Neural progenitor cell (in vitro differentiated cells): ENCODE measurements around the gene SCO2. TPM values are rescaled to one million over a fixed set of nuclear protein-coding genes. Genes with fewer than 3 reads are reported as not detected.

Experiments used
- DNase-seq: peaks from one replicate; pipeline ENCODE4 v3.0.0-alpha.2; 2016; ENCODE audit warnings: low spot score
- H2AFZ ChIP-seq: fragments of 200-600 bp; sonication (generic); replicated peaks from 2 replicates; pipeline ENCODE4 v1.6.1; 2016; ENCODE audit warnings: antibody characterized with exemption
- H3F3A ChIP-seq: fragments of 200-600 bp; sonication (generic); 2 replicates; pipeline ENCODE4 v1.6.1; 2016; ENCODE audit warnings: antibody characterized with exemption, low read depth
- H3K27ac ChIP-seq: fragments of 200-600 bp; sonication (generic); 2 replicates; pipeline ENCODE4 v1.5.1; 2016; ENCODE audit warnings: mild to moderate bottlenecking
- H3K27me3 ChIP-seq: fragments of 200-600 bp; sonication (generic); 2 replicates; pipeline ENCODE4 v1.6.1; 2016; ENCODE audit warnings: mild to moderate bottlenecking, moderate library complexity
- H3K36me3 ChIP-seq: fragments of 200-600 bp; sonication (generic); 2 replicates; pipeline ENCODE4 v1.5.1; 2016
- H3K4me1 ChIP-seq: fragments of 200-600 bp; sonication (generic); 2 replicates; pipeline ENCODE4 v1.6.1; 2016; ENCODE audit warnings: mixed run types
- H3K4me2 ChIP-seq: fragments of 200-600 bp; sonication (generic); 2 replicates; pipeline ENCODE4 v1.6.1; 2016
- H3K4me3 ChIP-seq: fragments of 200-600 bp; sonication (generic); 2 replicates; pipeline ENCODE4 v1.5.1; 2016
- H3K79me2 ChIP-seq: fragments of 200-600 bp; sonication (generic); 2 replicates; pipeline ENCODE4 v1.6.1; 2016; ENCODE audit warnings: low read depth
- H3K9ac ChIP-seq: fragments of 200-600 bp; sonication (generic); 2 replicates; pipeline ENCODE4 v1.6.1; 2016
- H3K9me3 ChIP-seq: fragments of 200-600 bp; sonication (generic); 2 replicates; pipeline ENCODE4 v1.5.1; 2016; ENCODE audit warnings: low read depth
- H4K20me1 ChIP-seq: fragments of 200-600 bp; sonication (generic); 2 replicates; pipeline ENCODE4 v1.6.1; 2016; ENCODE audit warnings: low read depth
- H3K27ac Mint-ChIP-seq: 3 replicates; pipeline ENCODE4 v1.8.0; 2021; ENCODE audit warnings: mixed read lengths
- H3K27me3 Mint-ChIP-seq: 2 replicates; pipeline ENCODE4 v1.8.0; 2022; ENCODE audit warnings: low read depth, mild to moderate bottlenecking, inconsistent platforms, moderate library complexity, mixed read lengths; ENCODE audit not compliant: insufficient read depth
- H3K36me3 Mint-ChIP-seq: 3 replicates; pipeline ENCODE4 v1.8.0; 2021; ENCODE audit warnings: mixed read lengths
- H3K4me1 Mint-ChIP-seq: 3 replicates; pipeline ENCODE4 v1.8.0; 2021; ENCODE audit warnings: mixed read lengths
- H3K4me3 Mint-ChIP-seq: 3 replicates; pipeline ENCODE4 v1.8.0; 2021; ENCODE audit warnings: mild to moderate bottlenecking, moderate library complexity, mixed read lengths
- H3K9me3 Mint-ChIP-seq: 3 replicates; pipeline ENCODE4 v1.8.0; 2020; ENCODE audit warnings: mixed read lengths
- EZH2 ChIP-seq: fragments of 200-600 bp; sonication (generic); IDR thresholded peaks from 2 replicates; pipeline ENCODE4 v1.6.1; 2017; ENCODE audit warnings: antibody characterized with exemption, mild to moderate bottlenecking, moderate library complexity
- EZH2phosphoT487 ChIP-seq: fragments of 200-600 bp; sonication (generic); IDR thresholded peaks from 2 replicates; pipeline ENCODE4 v1.6.1; 2017; ENCODE audit warnings: antibody characterized with exemption
- total RNA-seq: library from RNA; depleted of rRNA; stranded (reverse); fragments of >200 nt; gene quantifications from 2 replicates; pipeline ENCODE4 v1.2.3, GENCODE V29; 2015; ENCODE audit warnings: low replicate concordance
- TF ChIP-seq, protein P1 (sequence below): fragments of 200-600 bp; sonication (generic); IDR thresholded peaks from 2 replicates; pipeline ENCODE4 v1.5.1; 2017; ENCODE audit warnings: antibody characterized with exemption, mild to moderate bottlenecking

The SCO2 gene, protein sequence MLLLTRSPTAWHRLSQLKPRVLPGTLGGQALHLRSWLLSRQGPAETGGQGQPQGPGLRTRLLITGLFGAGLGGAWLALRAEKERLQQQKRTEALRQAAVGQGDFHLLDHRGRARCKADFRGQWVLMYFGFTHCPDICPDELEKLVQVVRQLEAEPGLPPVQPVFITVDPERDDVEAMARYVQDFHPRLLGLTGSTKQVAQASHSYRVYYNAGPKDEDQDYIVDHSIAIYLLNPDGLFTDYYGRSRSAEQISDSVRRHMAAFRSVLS
- 1.1 TPM in 1 of 2 replicates, not detected in the other for total RNA-seq

DNA sequence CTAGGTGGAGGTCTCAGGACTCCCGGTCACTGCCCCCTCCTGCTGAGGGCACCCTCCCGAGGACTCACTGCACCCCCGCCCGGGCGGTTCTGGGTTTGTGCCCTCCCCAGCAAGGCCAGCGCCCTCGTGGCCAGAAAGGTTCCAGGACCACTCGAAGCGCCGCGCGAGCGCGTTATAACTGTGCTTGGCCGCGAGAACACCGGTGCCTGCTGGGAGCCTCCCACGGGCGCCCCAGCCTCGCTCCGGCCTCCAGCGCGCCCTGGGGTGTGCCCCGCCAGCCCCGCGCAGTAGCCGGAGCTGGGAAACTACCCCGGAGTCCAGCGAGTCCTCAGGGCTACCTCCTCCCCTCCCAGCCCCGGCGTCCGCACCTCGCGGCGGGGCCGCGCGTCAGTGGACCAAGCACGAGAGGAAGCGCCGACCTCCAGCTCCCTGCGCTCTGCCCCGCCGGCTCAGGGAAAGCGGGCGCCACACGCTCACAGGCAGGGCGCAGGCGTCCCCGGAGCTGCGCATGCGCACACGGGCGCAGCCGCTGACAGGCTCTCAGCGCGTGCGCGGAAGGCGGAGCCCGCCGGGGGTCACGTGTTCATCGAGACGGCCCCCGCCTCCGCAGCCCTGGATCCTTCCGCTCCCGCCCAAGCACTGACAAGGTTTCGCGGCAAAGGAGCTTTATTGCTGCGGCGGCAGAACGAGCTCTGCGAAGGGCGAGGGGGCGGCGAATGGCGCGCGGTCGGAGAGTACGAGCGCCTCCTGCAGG, at the start of gene SCO2:
Gene SCO2, minus strand, starts transcription at position 495 of the 754 bp plus-strand sequence. CDS start 1,187 bp downstream, outside the sequence.
- H3K9me3 Mint-ChIP-seq: no peaks in the 10 kb centered on the region
- DNase-seq: peak; percentile 99
- H3K4me3 ChIP-seq: peak within 1 kb of the TSS; percentile 92
- TF ChIP-seq, protein P1, sequence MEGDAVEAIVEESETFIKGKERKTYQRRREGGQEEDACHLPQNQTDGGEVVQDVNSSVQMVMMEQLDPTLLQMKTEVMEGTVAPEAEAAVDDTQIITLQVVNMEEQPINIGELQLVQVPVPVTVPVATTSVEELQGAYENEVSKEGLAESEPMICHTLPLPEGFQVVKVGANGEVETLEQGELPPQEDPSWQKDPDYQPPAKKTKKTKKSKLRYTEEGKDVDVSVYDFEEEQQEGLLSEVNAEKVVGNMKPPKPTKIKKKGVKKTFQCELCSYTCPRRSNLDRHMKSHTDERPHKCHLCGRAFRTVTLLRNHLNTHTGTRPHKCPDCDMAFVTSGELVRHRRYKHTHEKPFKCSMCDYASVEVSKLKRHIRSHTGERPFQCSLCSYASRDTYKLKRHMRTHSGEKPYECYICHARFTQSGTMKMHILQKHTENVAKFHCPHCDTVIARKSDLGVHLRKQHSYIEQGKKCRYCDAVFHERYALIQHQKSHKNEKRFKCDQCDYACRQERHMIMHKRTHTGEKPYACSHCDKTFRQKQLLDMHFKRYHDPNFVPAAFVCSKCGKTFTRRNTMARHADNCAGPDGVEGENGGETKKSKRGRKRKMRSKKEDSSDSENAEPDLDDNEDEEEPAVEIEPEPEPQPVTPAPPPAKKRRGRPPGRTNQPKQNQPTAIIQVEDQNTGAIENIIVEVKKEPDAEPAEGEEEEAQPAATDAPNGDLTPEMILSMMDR: peak; percentile 67
- no peak for TF ChIP-seq EZH2phosphoT487
- no peak for TF ChIP-seq EZH2
- peaks cover 57% of the 10 kb centered on the region for H4K20me1 ChIP-seq
- H3K9ac ChIP-seq: peak within 1 kb of the TSS; percentile 76
- peaks cover 9% of the 10 kb centered on the region for H3K4me1 ChIP-seq
- H2AFZ ChIP-seq: peak within 1 kb of the TSS; percentile 93
- H3K79me2 ChIP-seq: peaks cover 9% of the 10 kb centered on the region
- H3K27ac ChIP-seq: peak within 1 kb of the TSS; percentile 78
- peaks cover 12% of the 10 kb centered on the region for H3K4me1 Mint-ChIP-seq
- peaks cover 5% of the 10 kb centered on the region for H3K36me3 Mint-ChIP-seq
- H3K27ac Mint-ChIP-seq: peak within 1 kb of the TSS; percentile 74
- peak within 1 kb of the TSS; percentile 99 for H3K4me2 ChIP-seq
- H3K27me3 ChIP-seq: peaks cover 41% of the 10 kb centered on the region
- no peaks in the 10 kb centered on the region for H3K36me3 ChIP-seq
- peaks cover 45% of the 10 kb centered on the region for H3F3A ChIP-seq
- H3K9me3 ChIP-seq: no peaks in the 10 kb centered on the region
- H3K4me3 Mint-ChIP-seq: peak within 1 kb of the TSS; percentile 89
- peaks cover 34% of the 10 kb centered on the region for H3K27me3 Mint-ChIP-seq

DNA sequence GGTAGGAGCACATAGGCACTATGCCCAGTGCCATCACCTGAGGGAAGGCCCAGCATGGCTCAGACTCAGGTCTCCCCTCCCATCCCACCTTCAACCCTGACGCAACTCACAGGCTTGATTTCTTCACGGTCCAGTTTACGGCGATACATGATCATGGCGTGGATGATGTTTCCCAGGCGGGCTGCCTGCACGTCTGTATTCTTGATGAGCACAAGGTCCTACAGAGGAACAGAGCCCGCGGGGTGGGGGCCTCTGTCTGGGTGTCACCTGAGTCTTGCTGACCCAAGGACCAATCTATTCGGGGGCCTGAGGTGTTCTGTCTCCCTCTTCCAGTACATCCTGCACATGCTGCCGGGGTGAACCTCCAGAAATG, 49.0 kb upstream of the SCO2 start:
- Mint-ChIP-seq H3K4me1 (no peaks in the 10 kb centered on the region), H3K9me3 (no peaks in the 10 kb centered on the region), H3K36me3 (peaks cover 12% of the 10 kb centered on the region), H3K27ac (no peak overlapping the region), H3K27me3 (peaks cover 6% of the 10 kb centered on the region), H3K4me3 (no peak overlapping the region)
- no peak overlapping the region for H3K27ac ChIP-seq
- H3K4me1 ChIP-seq: no peaks in the 10 kb centered on the region
- TF ChIP-seq EZH2 (no peak), EZH2phosphoT487 (no peak)
- TF ChIP-seq, protein P1: no peak
- no peaks in the 10 kb centered on the region for H3F3A ChIP-seq
- no peak overlapping the region for H2AFZ ChIP-seq
- H3K9me3 ChIP-seq: no peaks in the 10 kb centered on the region
- H3K4me2 ChIP-seq: no peak overlapping the region
- H3K9ac ChIP-seq: no peak overlapping the region
- H3K79me2 ChIP-seq: no peaks in the 10 kb centered on the region
- H4K20me1 ChIP-seq: no peaks in the 10 kb centered on the region
- no peaks in the 10 kb centered on the region for H3K36me3 ChIP-seq
- DNase-seq: no peak
- H3K4me3 ChIP-seq: no peak overlapping the region
- H3K27me3 ChIP-seq: no peaks in the 10 kb centered on the region

DNA sequence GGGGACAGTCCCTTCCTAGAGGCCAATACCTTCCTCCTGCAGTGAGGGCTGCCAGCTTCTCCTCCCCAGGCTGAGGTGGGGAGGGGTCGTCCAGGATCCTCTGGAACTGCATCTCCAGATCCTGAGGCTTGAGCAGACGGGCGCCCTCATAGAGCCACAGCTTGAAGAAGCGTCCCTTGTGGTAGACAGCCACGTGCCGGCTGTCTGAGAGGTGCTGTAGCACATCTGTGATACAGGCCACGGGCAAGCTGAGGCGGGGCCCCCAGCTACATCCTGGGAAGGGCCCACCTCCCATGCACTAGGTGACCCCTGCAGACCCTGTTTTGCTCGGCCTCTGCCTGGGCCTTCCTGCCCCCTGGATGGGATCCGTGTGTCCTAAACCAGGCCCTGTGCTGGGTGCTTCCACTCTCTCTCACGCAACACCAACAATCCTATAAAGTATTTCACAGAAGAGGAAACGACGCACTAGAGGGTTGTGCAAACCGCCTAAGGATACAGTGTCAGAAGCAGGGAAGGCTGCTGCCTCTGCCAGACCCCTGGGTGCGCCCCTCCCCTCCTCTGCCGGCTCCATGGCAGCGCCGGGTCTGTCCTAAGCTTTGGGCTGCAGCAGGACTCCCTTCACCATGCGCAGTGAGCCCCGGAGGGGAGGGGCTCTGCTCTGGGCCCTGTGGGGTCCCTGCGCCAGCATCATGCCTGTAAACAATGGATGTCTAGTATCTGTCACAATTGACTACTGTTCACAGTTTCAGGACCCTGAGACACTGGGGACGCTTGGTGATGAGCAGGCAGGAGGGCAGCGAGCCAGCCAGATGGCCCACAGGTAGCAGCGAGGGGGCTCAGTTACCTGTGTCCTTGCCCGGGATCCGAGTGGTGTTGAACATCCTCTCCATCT, 48.3 kb upstream of the SCO2 start:
- H3K27ac Mint-ChIP-seq: no peak overlapping the region
- Histone ChIP-seq H3F3A (no peaks in the 10 kb centered on the region), H2AFZ (no peak overlapping the region), H3K27me3 (no peaks in the 10 kb centered on the region), H3K79me2 (no peaks in the 10 kb centered on the region), H3K9me3 (no peaks in the 10 kb centered on the region), H3K4me1 (no peaks in the 10 kb centered on the region), H3K36me3 (no peaks in the 10 kb centered on the region), H4K20me1 (no peaks in the 10 kb centered on the region), H3K4me3 (no peak overlapping the region), H3K9ac (no peak overlapping the region), H3K4me2 (no peak overlapping the region), H3K27ac (no peak overlapping the region)
- H3K9me3 Mint-ChIP-seq: no peaks in the 10 kb centered on the region
- no peak for TF ChIP-seq EZH2phosphoT487
- TF ChIP-seq, protein P1: no peak
- TF ChIP-seq EZH2: no peak
- peaks cover 6% of the 10 kb centered on the region for H3K27me3 Mint-ChIP-seq
- no peaks in the 10 kb centered on the region for H3K4me1 Mint-ChIP-seq
- peaks cover 13% of the 10 kb centered on the region for H3K36me3 Mint-ChIP-seq
- no peak overlapping the region for H3K4me3 Mint-ChIP-seq
- DNase-seq: no peak
